ENCODE measurements around the gene RAPGEF4.

The RAPGEF4 gene

GRCh38 chr2:172896661-172897081 is 161.0 kb downstream of the RAPGEF4 start:
- no peak for DNase-seq (ENCODE audit: low read depth in 1 of 2, low spot score in 1 of 2)

GRCh38 chr2:172900871-172901270 is 165.2 kb downstream of the RAPGEF4 start:
- DNase-seq (ENCODE audit: low read depth in 1 of 2, low spot score in 1 of 2), result no peak

- DNase-seq (ENCODE audit: low read depth in 1 of 2, low spot score in 1 of 2), result no peak
These were observed 166.3 kb downstream of the RAPGEF4 start for GRCh38 chr2:172901913-172902312.

- no peak for DNase-seq (ENCODE audit: low read depth in 1 of 2, low spot score in 1 of 2)
These were observed 168.6 kb downstream of the RAPGEF4 start for GRCh38 chr2:172904236-172904635.

- DNase-seq (ENCODE audit: low read depth in 1 of 2, low spot score in 1 of 2), result no peak
These were observed 170.5 kb downstream of the RAPGEF4 start for GRCh38 chr2:172905937-172906811.

GRCh38 chr2:172908275-172908674 is 172.6 kb downstream of the RAPGEF4 start:
- no peak for DNase-seq (ENCODE audit: low read depth in 1 of 2, low spot score in 1 of 2)

GRCh38 chr2:172909454-172909853 is 173.8 kb downstream of the RAPGEF4 start:
- DNase-seq (ENCODE audit: low read depth in 1 of 2, low spot score in 1 of 2), result no peak

GRCh38 chr2:172912266-172912665 is 176.6 kb downstream of the RAPGEF4 start:
- no peak for DNase-seq (ENCODE audit: low read depth in 1 of 2, low spot score in 1 of 2)

- no peak for DNase-seq (ENCODE audit: low read depth in 1 of 2, low spot score in 1 of 2)
These were observed 178.8 kb downstream of the RAPGEF4 start for GRCh38 chr2:172914341-172915008.

GRCh38 chr2:172917716-172918115 is 182.1 kb downstream of the RAPGEF4 start:
- DNase-seq (ENCODE audit: low read depth in 1 of 2, low spot score in 1 of 2), result no peak

- DNase-seq (ENCODE audit: low read depth in 1 of 2, low spot score in 1 of 2), result no peak
These were observed 184.1 kb downstream of the RAPGEF4 start for GRCh38 chr2:172919732-172920131.

- DNase-seq (ENCODE audit: low read depth in 1 of 2, low spot score in 1 of 2), result no peak
These were observed 186.0 kb downstream of the RAPGEF4 start for GRCh38 chr2:172921532-172922236.

GRCh38 chr2:172922306-172922705 is 186.7 kb downstream of the RAPGEF4 start:
- no peak for DNase-seq (ENCODE audit: low read depth in 1 of 2, low spot score in 1 of 2)

GRCh38 chr2:172922815-172923214 is 187.2 kb downstream of the RAPGEF4 start:
- DNase-seq (ENCODE audit: low read depth in 1 of 2, low spot score in 1 of 2), result no peak

- no peak for DNase-seq (ENCODE audit: low read depth in 1 of 2, low spot score in 1 of 2)
These were observed 188.5 kb downstream of the RAPGEF4 start for GRCh38 chr2:172924097-172924660.

GRCh38 chr2:172925600-172925999 is 190.0 kb downstream of the RAPGEF4 start:
- DNase-seq (ENCODE audit: low read depth in 1 of 2, low spot score in 1 of 2), result no peak

GRCh38 chr2:172926785-172927640 is 191.4 kb downstream of the RAPGEF4 start:
- no peak for DNase-seq (ENCODE audit: low read depth in 1 of 2, low spot score in 1 of 2)

- no peak for DNase-seq (ENCODE audit: low read depth in 1 of 2, low spot score in 1 of 2)
These were observed 192.2 kb downstream of the RAPGEF4 start for GRCh38 chr2:172927641-172928357.

- DNase-seq (ENCODE audit: low read depth in 1 of 2, low spot score in 1 of 2), result no peak
These were observed 193.1 kb downstream of the RAPGEF4 start for GRCh38 chr2:172928756-172929155.

- DNase-seq (ENCODE audit: low read depth in 1 of 2, low spot score in 1 of 2), result no peak
These were observed 194.0 kb downstream of the RAPGEF4 start for GRCh38 chr2:172929644-172930043.
